NOMO-1 (cell line): ENCODE data around the gene PAIP2B.
"Not testable (repeated sequence)": the region's sequence is repeated elsewhere in the genome, so short reads cannot be mapped to it uniquely, and the experiment has no call there.

Experiments
- DNase-seq, 2 experiments: peaks; one replicate each; lab custom pipeline; 2025; ENCODE audit not compliant: unreplicated experiment in 2 of 2; lab: John Stamatoyannopoulos, UW

The PAIP2B gene

GRCh38 chr2:71226965-71227560 is at the start of gene PAIP2B:
Gene PAIP2B (minus strand): TSS chr2:71227103. CDS start chr2:71202589, 24,514 bp downstream.
- DNase-seq = peak; percentile 99 to 100

- DNase-seq = peak in 1 of 2 experiments; percentile 19
Observed at GRCh38 chr2:71275939-71276310, 49.0 kb upstream of the PAIP2B start.

- no peak for DNase-seq
Observed at GRCh38 chr2:71269511-71270090, 42.7 kb upstream of the PAIP2B start.

- no peak for DNase-seq
Observed at GRCh38 chr2:71263386-71263785, 36.5 kb upstream of the PAIP2B start.

- no peak for DNase-seq
Observed at GRCh38 chr2:71261534-71261933, 34.6 kb upstream of the PAIP2B start.

GRCh38 chr2:71256421-71256820 is 29.5 kb upstream of the PAIP2B start:
- no peak for DNase-seq

GRCh38 chr2:71254776-71255175 is 27.9 kb upstream of the PAIP2B start:
- no peak for DNase-seq

- no peak for DNase-seq
Observed at GRCh38 chr2:71254078-71254477, 27.2 kb upstream of the PAIP2B start.

- no peak for DNase-seq
Observed at GRCh38 chr2:71253476-71253875, 26.6 kb upstream of the PAIP2B start.

GRCh38 chr2:71252862-71253261 is 26.0 kb upstream of the PAIP2B start:
- DNase-seq = no peak

- no peak for DNase-seq
Observed at GRCh38 chr2:71250935-71251334, 24.0 kb upstream of the PAIP2B start.

GRCh38 chr2:71244302-71244660 is 17.4 kb upstream of the PAIP2B start:
- DNase-seq = no peak

GRCh38 chr2:71243634-71244301 is 16.9 kb upstream of the PAIP2B start:
- no peak for DNase-seq

GRCh38 chr2:71240794-71241193 is 13.9 kb upstream of the PAIP2B start:
- DNase-seq = no peak

- no peak for DNase-seq
Observed at GRCh38 chr2:71238089-71238488, 11.2 kb upstream of the PAIP2B start.

- DNase-seq = peak; percentile 57 to 73
Observed at GRCh38 chr2:71235930-71236587, 9.2 kb upstream of the PAIP2B start.

GRCh38 chr2:71233072-71233471 is 6.2 kb upstream of the PAIP2B start:
- DNase-seq = not testable (repeated sequence)

- peak in 1 of 2 experiments; percentile 13 for DNase-seq
Observed at GRCh38 chr2:71226096-71226964, 573 bp downstream of the PAIP2B start.

- no peak for DNase-seq
Observed at GRCh38 chr2:71224935-71225334, 2.0 kb downstream of the PAIP2B start.

GRCh38 chr2:71224457-71224856 is 2.4 kb downstream of the PAIP2B start:
- DNase-seq = no peak
